ENCODE data around the gene CLEC17A.

DNA sequence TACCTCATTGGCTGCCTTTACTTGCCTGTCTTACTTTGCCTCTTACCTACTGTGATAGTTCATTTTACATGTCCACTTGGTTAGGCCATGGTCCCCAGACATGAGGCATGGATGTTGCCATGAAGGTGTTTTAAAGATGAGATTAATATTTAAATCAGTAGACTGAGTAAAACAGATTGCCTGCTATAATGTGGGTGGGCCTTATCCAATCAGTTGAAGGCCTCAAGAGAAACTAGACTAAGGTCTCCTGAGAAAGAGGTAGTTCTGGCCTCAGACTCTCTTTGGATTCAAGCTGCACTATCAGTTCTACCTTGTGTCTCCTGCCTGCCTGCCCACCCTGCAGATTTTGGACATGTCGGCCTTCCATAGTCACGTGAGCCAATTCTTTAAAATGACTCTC is 65.6 kb downstream of the CLEC17A start:
- TF ChIP-seq, protein P1, sequence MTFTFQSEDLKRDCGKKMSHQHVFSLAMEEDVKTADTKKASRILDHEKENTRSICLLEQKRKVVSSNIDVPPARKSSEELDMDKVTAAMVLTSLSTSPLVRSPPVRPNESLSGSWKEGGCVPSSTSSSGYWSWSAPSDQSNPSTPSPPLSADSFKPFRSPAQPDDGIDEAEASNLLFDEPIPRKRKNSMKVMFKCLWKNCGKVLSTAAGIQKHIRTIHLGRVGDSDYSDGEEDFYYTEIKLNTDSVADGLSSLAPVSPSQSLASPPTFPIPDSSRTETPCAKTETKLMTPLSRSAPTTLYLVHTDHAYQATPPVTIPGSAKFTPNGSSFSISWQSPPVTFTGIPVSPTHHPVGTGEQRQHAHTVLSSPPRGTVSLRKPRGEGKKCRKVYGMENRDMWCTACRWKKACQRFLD (tag by site-specific recombination; IDR thresholded peaks at IDR 0.05), result no peak
- TF ChIP-seq, protein P2, sequence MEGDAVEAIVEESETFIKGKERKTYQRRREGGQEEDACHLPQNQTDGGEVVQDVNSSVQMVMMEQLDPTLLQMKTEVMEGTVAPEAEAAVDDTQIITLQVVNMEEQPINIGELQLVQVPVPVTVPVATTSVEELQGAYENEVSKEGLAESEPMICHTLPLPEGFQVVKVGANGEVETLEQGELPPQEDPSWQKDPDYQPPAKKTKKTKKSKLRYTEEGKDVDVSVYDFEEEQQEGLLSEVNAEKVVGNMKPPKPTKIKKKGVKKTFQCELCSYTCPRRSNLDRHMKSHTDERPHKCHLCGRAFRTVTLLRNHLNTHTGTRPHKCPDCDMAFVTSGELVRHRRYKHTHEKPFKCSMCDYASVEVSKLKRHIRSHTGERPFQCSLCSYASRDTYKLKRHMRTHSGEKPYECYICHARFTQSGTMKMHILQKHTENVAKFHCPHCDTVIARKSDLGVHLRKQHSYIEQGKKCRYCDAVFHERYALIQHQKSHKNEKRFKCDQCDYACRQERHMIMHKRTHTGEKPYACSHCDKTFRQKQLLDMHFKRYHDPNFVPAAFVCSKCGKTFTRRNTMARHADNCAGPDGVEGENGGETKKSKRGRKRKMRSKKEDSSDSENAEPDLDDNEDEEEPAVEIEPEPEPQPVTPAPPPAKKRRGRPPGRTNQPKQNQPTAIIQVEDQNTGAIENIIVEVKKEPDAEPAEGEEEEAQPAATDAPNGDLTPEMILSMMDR (tag by site-specific recombination; IDR thresholded peaks at IDR 0.05), result no peak
- no peak for TF ChIP-seq ZNF2 (tag by site-specific recombination; IDR thresholded peaks at IDR 0.05)
